CD4-positive, alpha-beta T cell treated with Interleukin-15 for 1 hour (primary cell): ENCODE measurements around the gene ATF5.

Experiments
- DNase-seq: peaks from one replicate; pipeline ENCODE4 v3.0.0-alpha.2; 2020

ATF5 gene

GRCh38 chr19:49977076-49977475 lies 48.1 kb downstream of the ATF5 start:
- DNase-seq = no peak

DNA sequence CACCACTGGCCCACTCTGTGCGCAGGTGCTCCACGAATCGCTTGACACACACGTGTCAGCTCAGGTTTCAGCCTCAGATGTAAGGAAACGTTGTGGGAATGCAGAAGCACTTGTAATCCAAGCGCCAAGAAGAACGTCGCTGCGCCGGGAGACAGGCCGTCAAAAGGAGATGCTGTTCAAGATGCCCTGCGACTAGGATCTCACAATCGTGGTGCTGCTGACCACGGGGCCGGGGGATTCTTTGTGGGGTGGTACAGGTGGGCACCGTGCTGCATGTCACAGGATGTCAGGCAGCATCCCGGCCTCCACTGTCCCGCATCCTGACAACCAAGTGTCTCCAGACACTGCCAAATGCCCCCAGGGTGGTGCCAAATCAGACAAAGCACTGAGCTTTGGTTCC lies 48.9 kb downstream of the ATF5 start:
- no peak for DNase-seq

DNA sequence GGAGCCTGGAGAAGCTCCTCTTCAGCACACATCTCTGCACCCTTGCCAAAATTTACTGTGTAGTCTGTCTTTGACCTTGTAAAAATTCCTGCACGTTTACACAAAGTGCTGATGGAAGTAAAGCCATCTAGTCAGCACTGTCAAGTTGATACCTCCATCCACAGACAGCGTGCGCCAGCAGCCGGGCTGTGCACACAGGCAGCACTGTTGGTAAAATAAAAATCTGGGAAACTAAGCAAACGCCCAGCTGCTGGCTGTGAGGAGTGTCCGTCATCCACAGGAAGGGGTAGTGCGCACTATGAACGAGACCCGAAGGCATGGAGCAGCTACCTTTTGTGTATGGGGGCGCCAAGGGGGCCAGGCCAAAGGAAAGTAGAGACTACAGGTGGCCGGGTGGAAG lies 49.3 kb downstream of the ATF5 start:
- DNase-seq = no peak

GRCh38 chr19:49981603-49982593 lies 52.9 kb downstream of the ATF5 start:
- no peak for DNase-seq
